CD4-positive, alpha-beta T cell treated with Interleukin-12 subunit alpha and Interleukin-12 subunit beta, for 1 hour (primary cell): Measurements from ENCODE around the gene KDM4B.

Experiments
- DNase-seq: peaks from one replicate; pipeline ENCODE4 v3.0.0-alpha.2; 2020

The KDM4B gene

GRCh38 chr19:5016781-5017180, 47.9 kb downstream of the KDM4B start:
- DNase-seq: no peak

GRCh38 chr19:5017235-5017634, 48.3 kb downstream of the KDM4B start:
- no peak for DNase-seq

GRCh38 chr19:5018224-5019015, 49.5 kb downstream of the KDM4B start:
- no peak for DNase-seq

- DNase-seq: no peak
These were observed 51.5 kb downstream of the KDM4B start for GRCh38 chr19:5020368-5020767.

DNA sequence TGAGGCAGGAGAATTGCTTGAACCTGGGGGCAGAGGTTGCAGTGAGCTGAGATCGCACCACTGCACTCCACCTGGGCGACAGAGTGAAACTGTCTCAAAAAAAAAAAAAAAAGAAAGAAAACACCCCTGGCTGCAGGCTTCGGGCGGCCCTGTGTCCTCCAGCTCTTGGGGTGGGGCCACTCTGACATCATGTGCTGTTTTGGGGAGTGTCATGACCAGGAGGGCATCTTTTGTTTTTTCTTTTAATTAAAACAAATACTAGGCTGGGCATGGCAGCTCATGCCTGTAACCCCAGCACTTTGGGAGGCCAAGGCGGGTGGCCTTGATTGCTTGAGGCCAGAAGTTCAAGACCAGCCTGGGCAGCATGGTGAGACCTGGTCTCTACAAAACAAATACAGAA, 52.1 kb downstream of the KDM4B start:
- no peak for DNase-seq

- DNase-seq: no peak
These were observed 53.4 kb downstream of the KDM4B start for GRCh38 chr19:5022066-5022860.

DNA sequence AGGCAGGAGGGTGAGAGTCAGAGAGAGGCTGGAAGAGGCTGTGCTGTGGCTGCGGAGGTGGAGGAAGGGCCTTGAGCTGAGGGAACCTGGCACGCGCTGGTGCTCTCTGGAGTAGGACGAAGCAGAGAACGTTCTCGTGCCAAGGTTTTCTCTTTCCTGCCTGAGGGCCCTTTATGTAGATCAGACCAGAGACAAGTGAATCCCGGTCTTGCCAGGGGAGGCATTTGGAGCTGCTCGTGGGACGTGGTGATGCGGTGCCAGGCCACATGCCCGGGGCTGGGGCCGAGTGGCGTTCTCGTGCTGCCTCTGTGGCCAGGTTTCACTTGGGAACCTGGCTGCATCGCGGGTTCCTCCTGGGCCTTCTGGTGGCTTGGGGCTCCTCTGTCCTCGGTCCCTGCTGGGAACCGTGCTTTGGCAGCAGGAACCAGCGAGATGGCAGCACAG, 54.2 kb downstream of the KDM4B start:
- no peak for DNase-seq

GRCh38 chr19:5024282-5024681, 55.4 kb downstream of the KDM4B start:
- DNase-seq: no peak

DNA sequence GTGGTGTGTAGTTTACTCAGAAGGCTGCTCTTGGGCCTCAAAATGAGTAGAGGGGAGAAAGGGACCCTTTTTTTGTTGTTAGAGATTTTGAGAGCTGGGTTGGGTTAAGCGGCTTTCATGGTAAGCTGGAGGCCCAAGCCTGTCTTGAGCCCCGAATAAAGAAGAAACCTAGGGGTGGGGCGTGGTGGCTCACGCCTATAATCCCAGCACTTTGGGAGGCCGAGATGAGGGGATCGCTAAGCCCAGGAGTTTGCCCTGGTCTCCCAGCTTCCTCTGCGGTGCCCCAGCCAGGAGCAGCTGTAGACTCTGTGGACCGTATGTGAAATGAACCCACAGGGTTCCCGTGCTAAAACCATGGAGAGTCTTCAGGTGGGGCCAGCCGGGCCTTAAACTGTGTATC, 56.1 kb downstream of the KDM4B start:
- DNase-seq: no peak

DNA sequence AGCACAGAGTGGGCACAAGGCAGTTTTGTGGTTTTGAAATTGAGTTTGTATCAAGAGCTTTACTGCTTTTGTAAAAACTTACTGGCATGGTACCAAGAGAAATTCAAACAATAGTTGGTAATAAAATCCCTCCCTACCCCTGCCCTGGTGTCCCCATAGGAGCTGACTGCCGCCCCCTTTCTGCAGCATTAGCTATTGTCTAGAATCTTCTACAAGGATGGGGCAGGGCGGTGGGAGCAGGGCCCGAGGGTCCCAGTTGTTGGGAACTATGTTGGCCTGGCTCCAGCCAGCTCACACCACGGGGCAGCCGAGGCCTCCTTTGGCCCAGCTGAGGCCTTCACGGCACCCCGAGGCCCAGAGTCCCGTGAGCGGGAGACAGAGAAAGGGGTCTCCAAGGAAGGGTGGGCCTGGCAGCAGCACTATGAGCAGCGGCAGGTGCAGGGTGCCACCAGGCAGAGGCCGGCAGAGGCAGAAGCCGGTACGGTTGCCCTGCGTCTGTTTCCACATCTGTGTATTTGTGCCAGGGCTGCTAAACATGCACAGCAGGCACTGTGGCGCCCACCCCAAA, 57.9 kb downstream of the KDM4B start:
- no peak for DNase-seq

DNA sequence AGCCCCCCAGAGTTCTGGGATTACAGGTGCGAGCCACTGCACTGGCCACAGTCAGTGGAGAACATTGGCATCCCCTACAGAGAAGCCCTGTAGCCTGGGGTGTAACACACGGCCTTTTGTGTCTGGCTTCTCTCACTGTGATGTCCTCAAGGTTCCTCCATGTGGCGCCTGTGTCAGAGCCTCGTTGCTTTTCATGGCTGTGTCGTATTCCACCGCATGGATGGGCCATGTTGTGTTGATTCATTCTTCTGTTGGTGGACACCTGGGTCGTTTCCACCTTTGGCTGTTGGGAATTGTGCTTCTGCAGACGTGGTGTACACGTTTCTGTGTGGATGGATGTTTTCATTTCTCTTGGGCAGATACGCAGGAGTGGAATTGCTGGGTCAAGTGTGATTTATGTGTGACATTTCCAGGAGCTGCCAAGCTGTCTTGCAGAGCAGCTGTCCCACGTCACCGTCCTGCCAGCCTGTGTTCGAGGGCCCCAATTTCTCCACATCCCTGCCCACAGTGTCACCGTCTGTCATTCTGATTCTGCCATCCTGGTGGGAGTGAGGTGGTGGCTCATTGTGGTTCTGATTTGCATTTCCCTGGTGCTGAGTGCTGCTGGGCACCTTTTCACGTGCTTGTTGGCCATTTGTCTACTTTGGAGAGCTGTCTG, 59.4 kb downstream of the KDM4B start:
- DNase-seq: no peak

DNA sequence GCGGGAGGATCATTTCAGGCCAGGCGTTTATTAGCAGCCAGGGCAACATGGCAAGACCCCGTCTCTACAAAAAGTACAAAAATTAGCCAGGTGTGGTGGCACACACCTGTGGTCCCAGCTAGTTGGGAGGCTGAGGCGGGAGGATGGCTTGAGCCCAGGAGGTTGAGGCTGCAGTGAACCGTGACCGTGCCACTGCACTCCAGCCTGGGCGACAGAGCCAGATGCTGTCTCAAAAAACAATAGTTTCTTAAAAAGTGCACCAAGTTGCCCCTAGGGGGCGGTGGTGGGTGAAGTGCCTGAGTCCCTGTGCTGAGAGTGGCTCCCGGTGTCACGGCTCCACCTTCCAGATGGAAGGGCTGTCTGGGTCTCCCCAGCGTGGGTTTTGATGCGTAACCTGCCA, 60.7 kb downstream of the KDM4B start:
- peak; percentile 64 for DNase-seq

DNA sequence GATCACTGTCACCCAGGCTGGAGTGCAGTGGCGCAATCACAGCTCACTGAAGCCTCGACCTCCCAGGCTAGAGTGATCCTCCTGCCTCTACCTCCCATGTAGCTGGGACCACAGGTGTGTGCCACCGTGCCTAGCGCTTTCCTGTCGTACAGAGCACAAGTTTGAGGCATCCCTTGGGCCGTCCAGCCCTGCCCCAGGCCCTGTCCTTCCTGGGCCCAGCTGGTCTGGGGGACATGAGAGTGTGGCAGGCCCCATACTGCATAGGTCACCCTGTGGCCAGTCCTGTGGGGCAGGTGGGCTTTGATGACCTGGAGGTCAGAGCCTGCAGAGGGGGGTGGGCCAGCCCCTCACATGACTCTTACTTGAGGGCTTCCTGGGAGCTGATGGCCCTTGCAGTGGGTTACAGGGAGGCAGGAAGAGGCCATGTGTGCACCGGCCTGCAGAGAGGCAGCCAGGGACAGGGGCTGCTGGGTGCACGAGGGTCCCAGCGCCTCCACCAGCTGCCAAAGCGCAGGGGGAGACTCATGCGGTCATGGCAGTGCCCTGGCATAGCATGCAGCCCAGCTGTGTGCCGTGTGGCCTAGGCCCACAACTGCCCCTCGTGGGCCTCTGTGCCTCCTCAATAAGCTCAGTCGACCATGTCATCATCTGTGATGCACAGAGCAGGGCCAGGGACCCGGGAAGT, 61.4 kb downstream of the KDM4B start:
- no peak for DNase-seq

DNA sequence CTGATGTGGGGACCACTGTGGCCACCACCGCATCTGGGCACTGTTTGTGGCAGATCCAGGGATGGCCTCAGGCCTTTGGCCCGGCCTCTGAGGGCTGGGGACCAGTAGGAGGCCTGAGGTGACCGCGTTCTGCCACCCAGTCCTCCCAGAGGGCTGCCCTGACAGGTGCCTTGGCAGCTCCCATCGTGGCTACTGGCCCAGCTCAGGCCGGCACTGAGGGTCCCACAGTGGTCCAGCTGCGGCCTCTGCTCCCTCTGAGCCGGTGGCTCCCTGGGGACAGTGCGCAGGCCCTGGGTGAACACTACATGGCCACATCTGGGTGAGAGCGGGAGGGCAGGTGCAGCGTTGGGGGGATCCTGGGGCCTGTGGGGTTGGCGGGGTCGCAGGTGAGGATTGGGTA, 61.9 kb downstream of the KDM4B start:
- no peak for DNase-seq

- peak; percentile 81 for DNase-seq
These were observed 62.6 kb downstream of the KDM4B start for GRCh38 chr19:5031231-5032100.

- no peak for DNase-seq
These were observed 63.4 kb downstream of the KDM4B start for GRCh38 chr19:5032101-5032967.

GRCh38 chr19:5035105-5035761, 66.3 kb downstream of the KDM4B start:
- DNase-seq: no peak

GRCh38 chr19:5035793-5036697, 67.1 kb downstream of the KDM4B start:
- no peak for DNase-seq
